MM.1S (cell line): ENCODE data around the gene LCNL1.

Experiments used
- CTCF ChIP-seq: fragments of 300-600 bp; sonication (generic); IDR thresholded peaks from 2 replicates; pipeline ENCODE4 v1.5.1; 2016; ENCODE audit warnings: antibody characterized with exemption, low read length, mixed read lengths
- EZH2 ChIP-seq: fragments of 300-600 bp; sonication (generic); optimal IDR thresholded peaks from 2 replicates; pipeline ENCODE3; 2017; ENCODE audit warnings: low read depth, mild to moderate bottlenecking, antibody characterized with exemption, low read length, mixed read lengths
- EZH2phosphoT487 ChIP-seq: fragments of 300-600 bp; sonication (generic); IDR thresholded peaks from 2 replicates; pipeline ENCODE4 v1.6.1; 2018; ENCODE audit warnings: antibody characterized with exemption, low read length

GRCh38 chr9:136972743-136973142 is 10.1 kb upstream of the LCNL1 start:
- TF ChIP-seq CTCF (no peak), EZH2 (no peak), EZH2phosphoT487 (no peak)
